Nephron progenitor cell (in vitro differentiated cells): Measurements from ENCODE around the gene DAB2.

Experiments used
- DNase-seq: peaks from one replicate; pipeline ENCODE4 v3.0.0; 2021
- H3K27ac Mint-ChIP-seq: 2 replicates; pipeline ENCODE4 v1.8.0; 2021; ENCODE audit warnings: mild to moderate bottlenecking, moderate library complexity, mixed read lengths
- H3K27me3 Mint-ChIP-seq: 2 replicates; pipeline ENCODE4 v1.8.0; 2021; ENCODE audit warnings: mild to moderate bottlenecking, low read depth, mixed read lengths; ENCODE audit not compliant: poor library complexity
- H3K36me3 Mint-ChIP-seq: 2 replicates; pipeline ENCODE4 v1.8.0; 2021; ENCODE audit warnings: low read depth, mixed read lengths
- H3K4me1 Mint-ChIP-seq: 2 replicates; pipeline ENCODE4 v1.8.0; 2021; ENCODE audit warnings: mixed read lengths
- H3K4me3 Mint-ChIP-seq: 2 replicates; pipeline ENCODE4 v1.8.0; 2021; ENCODE audit warnings: mild to moderate bottlenecking, moderate library complexity, mixed read lengths
- H3K9me3 Mint-ChIP-seq: 2 replicates; pipeline ENCODE4 v1.8.0; 2021; ENCODE audit warnings: mild to moderate bottlenecking, moderate library complexity, mixed read lengths
- TF ChIP-seq, protein P1 (sequence below): fragments of 200-600 bp; sonication (generic); IDR thresholded peaks from 2 replicates; pipeline ENCODE4 v1.5.0; 2021; ENCODE audit warnings: antibody characterized with exemption

DAB2 gene

GRCh38 chr5:39440192-39440957 is 15.6 kb upstream of the DAB2 start:
- Mint-ChIP-seq H3K27me3 (peaks cover 3% of the 10 kb centered on the region), H3K27ac (no peak overlapping the region), H3K4me3 (no peak overlapping the region)

GRCh38 chr5:39439582-39440162 is 14.9 kb upstream of the DAB2 start:
- TF ChIP-seq, protein P1, sequence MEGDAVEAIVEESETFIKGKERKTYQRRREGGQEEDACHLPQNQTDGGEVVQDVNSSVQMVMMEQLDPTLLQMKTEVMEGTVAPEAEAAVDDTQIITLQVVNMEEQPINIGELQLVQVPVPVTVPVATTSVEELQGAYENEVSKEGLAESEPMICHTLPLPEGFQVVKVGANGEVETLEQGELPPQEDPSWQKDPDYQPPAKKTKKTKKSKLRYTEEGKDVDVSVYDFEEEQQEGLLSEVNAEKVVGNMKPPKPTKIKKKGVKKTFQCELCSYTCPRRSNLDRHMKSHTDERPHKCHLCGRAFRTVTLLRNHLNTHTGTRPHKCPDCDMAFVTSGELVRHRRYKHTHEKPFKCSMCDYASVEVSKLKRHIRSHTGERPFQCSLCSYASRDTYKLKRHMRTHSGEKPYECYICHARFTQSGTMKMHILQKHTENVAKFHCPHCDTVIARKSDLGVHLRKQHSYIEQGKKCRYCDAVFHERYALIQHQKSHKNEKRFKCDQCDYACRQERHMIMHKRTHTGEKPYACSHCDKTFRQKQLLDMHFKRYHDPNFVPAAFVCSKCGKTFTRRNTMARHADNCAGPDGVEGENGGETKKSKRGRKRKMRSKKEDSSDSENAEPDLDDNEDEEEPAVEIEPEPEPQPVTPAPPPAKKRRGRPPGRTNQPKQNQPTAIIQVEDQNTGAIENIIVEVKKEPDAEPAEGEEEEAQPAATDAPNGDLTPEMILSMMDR, result no peak
- no peak overlapping the region for H3K27ac Mint-ChIP-seq
- H3K36me3 Mint-ChIP-seq, result no peaks in the 10 kb centered on the region
- H3K4me1 Mint-ChIP-seq, result peaks cover 4% of the 10 kb centered on the region
- no peak overlapping the region for H3K4me3 Mint-ChIP-seq
- no peaks in the 10 kb centered on the region for H3K9me3 Mint-ChIP-seq
- no peak for DNase-seq
- peaks cover 3% of the 10 kb centered on the region for H3K27me3 Mint-ChIP-seq

More at GRCh38 chr5:39440192-39440957, 15.6 kb upstream of the DAB2 start:
- no peak for DNase-seq
- H3K9me3 Mint-ChIP-seq, result no peaks in the 10 kb centered on the region
- TF ChIP-seq, protein P1, result no peak
- H3K4me1 Mint-ChIP-seq, result peaks cover 4% of the 10 kb centered on the region
- H3K36me3 Mint-ChIP-seq, result no peaks in the 10 kb centered on the region

GRCh38 chr5:39437467-39437866 is 12.7 kb upstream of the DAB2 start:
- no peak overlapping the region for H3K4me3 Mint-ChIP-seq
- H3K27me3 Mint-ChIP-seq, result peaks cover 7% of the 10 kb centered on the region
- no peak for DNase-seq
- TF ChIP-seq, protein P1, result no peak
- H3K9me3 Mint-ChIP-seq, result no peaks in the 10 kb centered on the region
- H3K36me3 Mint-ChIP-seq, result no peaks in the 10 kb centered on the region
- H3K4me1 Mint-ChIP-seq, result peaks cover 4% of the 10 kb centered on the region
- H3K27ac Mint-ChIP-seq, result no peak overlapping the region

- DNase-seq, result no peak
- Mint-ChIP-seq H3K4me1 (peaks cover 4% of the 10 kb centered on the region), H3K36me3 (no peaks in the 10 kb centered on the region), H3K4me3 (no peak overlapping the region), H3K9me3 (no peaks in the 10 kb centered on the region), H3K27me3 (peaks cover 9% of the 10 kb centered on the region), H3K27ac (no peak overlapping the region)
- TF ChIP-seq, protein P1, result no peak
Measured at GRCh38 chr5:39433848-39434247, 9.1 kb upstream of the DAB2 start.

- TF ChIP-seq, protein P1, result no peak
- Mint-ChIP-seq H3K4me1 (peaks cover 4% of the 10 kb centered on the region), H3K4me3 (no peak overlapping the region)
Measured at GRCh38 chr5:39432696-39433530, 8.1 kb upstream of the DAB2 start.

More at GRCh38 chr5:39432696-39433530, 8.1 kb upstream of the DAB2 start:
- Mint-ChIP-seq H3K27ac (no peak overlapping the region), H3K36me3 (no peaks in the 10 kb centered on the region), H3K27me3 (peaks cover 12% of the 10 kb centered on the region), H3K9me3 (no peaks in the 10 kb centered on the region)
- no peak for DNase-seq
